OCI-LY7 (cell line): ENCODE results near the gene IQSEC1. TPM values are rescaled to one million over a fixed set of nuclear protein-coding genes. Genes with fewer than 3 reads are reported as not detected.

Experiments used
- BruUV-seq: library from RNA; stranded (reverse); fragments of 400-500 nt; replicated peaks from 2 replicates; lab custom pipeline; 2021; lab: Mats Ljungman, UMichigan
- CTCF ChIA-PET: fragments of 300-600 bp; sonication (Branson Sonifier 250); formaldehyde crosslinking; loops from one replicate; lab custom pipeline; 2022; ENCODE audit warnings: antibody characterized with exemption; ENCODE audit not compliant: unreplicated experiment; lab: Charles Lee
- POLR2A ChIA-PET: fragments of 300-600 bp; sonication (Branson Sonifier 250); formaldehyde crosslinking; loops from one replicate; lab custom pipeline; 2022; ENCODE audit warnings: antibody characterized with exemption; lab: Charles Lee
- DNase-seq: peaks from one replicate; pipeline ENCODE4 v3.0.0-alpha.2; 2015; ENCODE audit warnings: low spot score
- H2AFZ ChIP-seq: fragments of 200-600 bp; sonication (generic), shearing (Covaris generic); 2 replicates; pipeline ENCODE4 v1.6.1; 2014; ENCODE audit warnings: mild to moderate bottlenecking, antibody characterized with exemption, low read length, moderate library complexity
- H3K27ac ChIP-seq: fragments of 200-600 bp; sonication (generic); 2 replicates; pipeline ENCODE4 v1.5.1; 2014; ENCODE audit warnings: mixed run types, low read depth, mild to moderate bottlenecking, moderate library complexity, low read length, inconsistent platforms; ENCODE audit not compliant: poor library complexity, severe bottlenecking
- H3K36me3 ChIP-seq: fragments of 200-600 bp; sonication (generic); 2 replicates; pipeline ENCODE4 v1.6.1; 2014; ENCODE audit warnings: mild to moderate bottlenecking, antibody characterized with exemption, low read length, moderate library complexity, mixed read lengths; ENCODE audit not compliant: insufficient read depth
- H3K4me1 ChIP-seq: fragments of 200-600 bp; sonication (generic); 2 replicates; pipeline ENCODE4 v1.5.1; 2014; ENCODE audit warnings: mild to moderate bottlenecking, low read length; ENCODE audit not compliant: insufficient read depth, poor library complexity, severe bottlenecking
- H3K4me2 ChIP-seq: fragments of 200-600 bp; sonication (generic); 2 replicates; pipeline ENCODE4 v1.6.1; 2014; ENCODE audit warnings: mild to moderate bottlenecking, low read length
- H3K4me3 ChIP-seq: fragments of 200-600 bp; sonication (generic); 2 replicates; pipeline ENCODE4 v1.5.1; 2014; ENCODE audit warnings: mild to moderate bottlenecking, low read depth, low read length; ENCODE audit not compliant: poor library complexity, severe bottlenecking
- H3K79me2 ChIP-seq: fragments of 200-600 bp; sonication (generic); 2 replicates; pipeline ENCODE4 v1.6.1; 2016; ENCODE audit warnings: low read depth, mild to moderate bottlenecking, low read length, moderate library complexity, mixed read lengths; ENCODE audit not compliant: insufficient read depth
- H3K9me2 ChIP-seq: fragments of 200-600 bp; sonication (generic); 2 replicates; pipeline ENCODE4 v1.6.1; 2016; ENCODE audit warnings: mild to moderate bottlenecking, low read length, mixed read lengths; ENCODE audit not compliant: insufficient read depth
- H3K9me3 ChIP-seq: fragments of 200-600 bp; sonication (generic); 2 replicates; pipeline ENCODE4 v1.6.1; 2014; ENCODE audit warnings: mild to moderate bottlenecking, mixed run types, low read length, mixed read lengths
- H4K20me1 ChIP-seq: fragments of 200-600 bp; sonication (generic); 2 replicates; pipeline ENCODE4 v1.6.1; 2014; ENCODE audit warnings: mild to moderate bottlenecking, antibody characterized with exemption, low read length, moderate library complexity, mixed read lengths; ENCODE audit not compliant: insufficient read depth
- EZH2phosphoT487 ChIP-seq: fragments of 200-600 bp; sonication (generic); IDR thresholded peaks from 2 replicates; pipeline ENCODE4 v1.6.1; 2018; ENCODE audit warnings: low read depth, borderline replicate concordance, mild to moderate bottlenecking, mixed run types, antibody characterized with exemption, low read length, moderate library complexity, mixed read lengths
- intact Hi-C: fragments of 100-400 bp; cut with micrococcal nuclease; formaldehyde crosslinking; loops from one replicate; pipeline ENCODE4 v1.10.0; 2022; ENCODE audit not compliant: unreplicated experiment
- total RNA-seq, 2 experiments: library from RNA; depleted of rRNA in 1 of 2; stranded (reverse); fragments of >200 nt in 1 of 2; shearing (Covaris generic) in 1 of 2; gene quantifications; 2 replicates each; pipeline ENCODE4 v1.2.3, GENCODE V29; 2014 to 2022
- TF ChIP-seq, protein P1 (sequence below): fragments of 200-600 bp; sonication (generic); conservative IDR thresholded peaks from 2 replicates; pipeline ENCODE4 v1.5.1; 2014; ENCODE audit warnings: mild to moderate bottlenecking, antibody characterized with exemption, low read length, moderate library complexity, mixed read lengths

IQSEC1 gene
- total RNA-seq, 2 experiments from 2014 or later = 25.2 to 70.1 TPM

DNA sequence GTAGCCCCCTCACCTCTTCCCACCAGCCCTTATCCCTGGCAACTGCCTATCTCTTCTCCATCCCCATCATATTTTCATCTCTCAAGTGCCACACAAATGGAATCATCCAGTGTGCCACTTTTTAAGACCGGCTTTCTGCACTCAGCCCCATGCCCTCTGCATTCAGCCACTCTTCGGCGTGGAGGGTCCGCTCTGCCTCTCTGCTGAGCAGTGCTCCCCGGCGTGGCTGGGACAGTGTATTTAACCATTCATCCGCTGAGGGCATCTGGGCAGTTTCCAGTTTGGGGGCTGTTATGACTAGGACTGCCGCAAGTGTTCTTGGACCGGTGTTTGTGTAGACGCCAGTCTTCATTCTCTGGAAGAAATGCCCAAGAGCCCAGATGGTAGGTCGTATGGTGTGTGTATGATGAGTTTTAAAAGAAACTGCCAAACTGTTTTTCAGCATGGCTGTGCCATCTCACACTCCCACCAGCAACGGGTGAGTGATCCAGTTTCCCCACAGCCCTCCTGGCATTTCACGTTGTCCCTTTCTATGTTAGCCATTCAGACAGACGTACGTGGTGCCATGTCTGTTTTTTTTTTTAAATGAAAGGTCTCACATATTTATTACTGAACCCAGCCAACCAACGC, 20.9 kb downstream of the IQSEC1 start:
- no peaks in the 10 kb centered on the region for H4K20me1 ChIP-seq

DNA sequence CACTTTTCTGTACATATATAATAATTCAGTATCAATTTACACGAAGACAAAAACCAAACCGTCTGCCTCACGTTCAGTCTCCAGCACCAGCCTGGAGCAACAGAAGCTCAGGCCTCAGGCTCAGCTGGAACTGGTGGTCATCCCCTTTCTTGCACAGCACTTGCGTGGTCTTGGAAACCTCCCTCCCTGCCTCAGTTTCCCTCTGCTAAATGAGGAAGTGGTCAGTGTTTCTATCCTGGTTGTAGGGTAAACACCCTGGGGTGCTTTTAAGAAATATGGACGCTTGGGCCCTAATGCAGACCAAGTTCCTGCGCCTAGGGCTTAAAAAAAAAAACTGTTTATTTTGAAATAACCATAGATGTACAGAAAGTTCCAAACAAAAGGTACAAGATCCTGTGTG, 21.6 kb downstream of the IQSEC1 start:
- no peak overlapping the region for H3K4me3 ChIP-seq
- no TSS peak for BruUV-seq
- no peak overlapping the region for H3K4me2 ChIP-seq
- H3K4me1 ChIP-seq = peaks cover 53% of the 10 kb centered on the region
- H3K27ac ChIP-seq = no peak overlapping the region
- no peak for DNase-seq
- TF ChIP-seq, protein P1, sequence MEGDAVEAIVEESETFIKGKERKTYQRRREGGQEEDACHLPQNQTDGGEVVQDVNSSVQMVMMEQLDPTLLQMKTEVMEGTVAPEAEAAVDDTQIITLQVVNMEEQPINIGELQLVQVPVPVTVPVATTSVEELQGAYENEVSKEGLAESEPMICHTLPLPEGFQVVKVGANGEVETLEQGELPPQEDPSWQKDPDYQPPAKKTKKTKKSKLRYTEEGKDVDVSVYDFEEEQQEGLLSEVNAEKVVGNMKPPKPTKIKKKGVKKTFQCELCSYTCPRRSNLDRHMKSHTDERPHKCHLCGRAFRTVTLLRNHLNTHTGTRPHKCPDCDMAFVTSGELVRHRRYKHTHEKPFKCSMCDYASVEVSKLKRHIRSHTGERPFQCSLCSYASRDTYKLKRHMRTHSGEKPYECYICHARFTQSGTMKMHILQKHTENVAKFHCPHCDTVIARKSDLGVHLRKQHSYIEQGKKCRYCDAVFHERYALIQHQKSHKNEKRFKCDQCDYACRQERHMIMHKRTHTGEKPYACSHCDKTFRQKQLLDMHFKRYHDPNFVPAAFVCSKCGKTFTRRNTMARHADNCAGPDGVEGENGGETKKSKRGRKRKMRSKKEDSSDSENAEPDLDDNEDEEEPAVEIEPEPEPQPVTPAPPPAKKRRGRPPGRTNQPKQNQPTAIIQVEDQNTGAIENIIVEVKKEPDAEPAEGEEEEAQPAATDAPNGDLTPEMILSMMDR = no peak
- TF ChIP-seq EZH2phosphoT487 = no peak
- H3K9me3 ChIP-seq = no peaks in the 10 kb centered on the region
- H4K20me1 ChIP-seq = no peaks in the 10 kb centered on the region
- H3K36me3 ChIP-seq = peaks cover 5% of the 10 kb centered on the region; the same call in 1 of the 2 replicates
- ChIA-PET CTCF (no interaction called here), POLR2A (no interaction called here)
- intact Hi-C loops = no loop called here
- no peaks in the 10 kb centered on the region for H3K9me2 ChIP-seq
- H2AFZ ChIP-seq = no peak overlapping the region
- peaks cover 33% of the 10 kb centered on the region for H3K79me2 ChIP-seq

More for the DNA sequence above, 20.9 kb downstream of the IQSEC1 start:
- Histone ChIP-seq H3K9me2 (no peaks in the 10 kb centered on the region), H3K79me2 (peaks cover 37% of the 10 kb centered on the region), H3K4me1 (peaks cover 46% of the 10 kb centered on the region), H3K4me3 (no peak overlapping the region), H2AFZ (no peak overlapping the region), H3K27ac (no peak overlapping the region), H3K36me3 (peaks cover 5% of the 10 kb centered on the region; the same call in 1 of the 2 replicates), H3K9me3 (no peaks in the 10 kb centered on the region), H3K4me2 (no peak overlapping the region)
- ChIA-PET CTCF (no interaction called here), POLR2A (no interaction called here)
- TF ChIP-seq EZH2phosphoT487 = no peak
- TF ChIP-seq, protein P1 = no peak
- no peak for DNase-seq
- intact Hi-C loops = no loop called here
- BruUV-seq = TSS peak; percentile 13

DNA sequence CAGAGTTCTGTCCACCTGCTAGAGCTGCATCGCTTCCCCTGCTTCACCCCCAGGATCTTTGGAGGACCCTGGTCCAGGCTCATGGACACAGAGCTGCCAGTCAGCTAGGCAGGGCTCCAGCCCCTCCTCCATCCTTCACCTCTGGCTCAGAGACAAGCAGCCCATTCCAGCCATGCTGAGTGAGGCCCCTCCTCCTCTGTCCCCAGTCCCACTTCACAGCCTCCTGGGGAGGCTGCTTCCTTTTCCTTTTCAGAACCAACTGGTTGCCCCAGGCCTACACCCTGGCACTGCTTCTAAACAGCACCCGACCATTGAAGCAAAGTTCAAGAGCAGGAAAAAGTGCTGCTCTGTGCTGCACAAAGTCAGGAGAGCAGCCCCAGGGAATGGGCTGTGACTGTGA, 22.2 kb downstream of the IQSEC1 start:
- Histone ChIP-seq H2AFZ (no peak overlapping the region), H3K36me3 (peaks cover 5% of the 10 kb centered on the region; the same call in 1 of the 2 replicates), H3K4me3 (no peak overlapping the region), H3K9me3 (no peaks in the 10 kb centered on the region), H3K9me2 (no peaks in the 10 kb centered on the region), H3K27ac (peak overlapping the region; percentile 1), H3K4me1 (peaks cover 59% of the 10 kb centered on the region), H4K20me1 (no peaks in the 10 kb centered on the region), H3K79me2 (peaks cover 29% of the 10 kb centered on the region), H3K4me2 (peak overlapping the region; percentile 1; the same call in 1 of the 2 replicates)
- BruUV-seq = no TSS peak
- no peak for DNase-seq
- TF ChIP-seq, protein P1 = no peak
- TF ChIP-seq EZH2phosphoT487 = no peak
- intact Hi-C loops = no loop called here
- ChIA-PET POLR2A (interaction anchor here (1.0 to 1.4 kb wide), 2 partner anchors 19 to 21 kb away, joined by 4 to 10 read pairs; no protein-coding TSS in a partner anchor), CTCF (no interaction called here)
